Measurements from ENCODE around the gene TM7SF2.
"Not testable (repeated sequence)": the region's sequence is repeated elsewhere in the genome, so short reads cannot be mapped to it uniquely, and the experiment has no call there.

The TM7SF2 gene

DNA sequence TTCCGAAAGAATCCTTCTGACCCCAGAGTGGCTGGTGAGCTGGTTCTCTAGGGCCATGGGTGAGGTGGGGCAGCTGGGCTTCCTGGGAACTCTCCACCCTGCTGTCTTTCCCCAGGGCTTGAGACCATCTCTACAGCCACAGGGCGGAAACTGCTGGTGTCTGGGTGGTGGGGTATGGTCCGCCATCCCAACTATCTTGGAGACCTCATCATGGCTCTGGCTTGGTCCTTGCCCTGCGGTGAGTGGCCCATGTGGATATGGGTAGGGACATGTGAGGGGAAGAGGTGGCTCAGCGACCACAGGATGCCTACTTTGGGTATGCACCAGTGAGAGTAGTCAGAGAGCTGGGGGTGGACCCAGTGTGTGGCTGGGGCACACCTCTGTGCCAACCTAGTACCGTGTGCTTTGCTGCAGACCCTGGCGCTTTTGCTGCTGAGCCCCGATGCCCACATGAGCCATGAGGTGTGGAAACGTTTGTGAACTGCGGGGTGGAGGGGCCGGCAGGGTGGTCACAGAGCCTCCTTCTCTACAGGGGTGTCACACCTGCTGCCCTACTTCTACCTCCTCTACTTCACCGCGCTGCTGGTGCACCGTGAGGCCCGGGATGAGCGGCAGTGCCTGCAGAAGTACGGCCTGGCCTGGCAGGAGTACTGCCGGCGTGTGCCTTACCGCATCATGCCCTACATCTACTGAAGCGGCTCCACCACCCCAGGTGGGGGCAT is 3.9 kb downstream of the TM7SF2 start:
- DNase-seq: no peak

DNA sequence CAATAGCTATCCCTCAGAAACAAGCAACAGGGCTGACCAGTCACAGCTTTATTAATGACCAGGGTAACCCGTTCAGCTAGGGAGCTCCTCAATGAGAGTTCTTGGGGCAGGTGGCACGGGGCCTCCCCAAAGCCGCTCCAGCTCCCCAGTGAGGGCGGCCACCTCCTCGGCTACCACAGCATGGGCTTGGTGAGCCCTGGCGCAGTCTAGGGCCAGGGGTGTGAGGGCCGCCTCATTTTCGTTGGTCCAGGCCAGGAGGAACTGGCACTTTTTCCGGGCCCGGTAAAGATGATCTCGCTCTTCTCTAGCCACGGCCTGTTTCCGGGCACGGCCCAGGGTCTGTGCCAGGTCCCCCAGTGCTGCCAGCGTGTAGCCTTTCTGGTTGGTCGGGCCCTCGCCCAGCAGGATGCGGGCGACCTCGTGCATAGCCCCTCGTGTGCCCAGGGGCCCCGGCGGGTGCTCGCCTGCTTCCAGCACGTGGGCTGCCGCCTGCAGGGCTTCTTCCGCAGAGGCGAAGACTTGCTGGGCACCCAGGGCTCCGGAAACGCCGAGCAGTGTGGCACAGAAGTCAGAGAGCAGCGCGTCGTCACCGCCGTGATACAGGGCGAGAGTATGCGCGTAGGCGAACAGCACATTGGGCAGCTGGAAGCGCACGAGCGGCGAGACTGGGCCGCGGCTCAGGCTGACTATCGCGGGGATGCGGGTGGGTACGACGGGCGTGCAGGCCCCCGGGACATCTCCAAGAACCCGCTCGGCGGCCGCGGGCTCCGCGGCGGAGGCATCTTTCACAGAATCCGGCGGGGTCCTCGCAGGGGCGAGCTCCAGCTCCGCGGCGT is 4.9 kb downstream of the TM7SF2 start:
- no peak for DNase-seq

DNA sequence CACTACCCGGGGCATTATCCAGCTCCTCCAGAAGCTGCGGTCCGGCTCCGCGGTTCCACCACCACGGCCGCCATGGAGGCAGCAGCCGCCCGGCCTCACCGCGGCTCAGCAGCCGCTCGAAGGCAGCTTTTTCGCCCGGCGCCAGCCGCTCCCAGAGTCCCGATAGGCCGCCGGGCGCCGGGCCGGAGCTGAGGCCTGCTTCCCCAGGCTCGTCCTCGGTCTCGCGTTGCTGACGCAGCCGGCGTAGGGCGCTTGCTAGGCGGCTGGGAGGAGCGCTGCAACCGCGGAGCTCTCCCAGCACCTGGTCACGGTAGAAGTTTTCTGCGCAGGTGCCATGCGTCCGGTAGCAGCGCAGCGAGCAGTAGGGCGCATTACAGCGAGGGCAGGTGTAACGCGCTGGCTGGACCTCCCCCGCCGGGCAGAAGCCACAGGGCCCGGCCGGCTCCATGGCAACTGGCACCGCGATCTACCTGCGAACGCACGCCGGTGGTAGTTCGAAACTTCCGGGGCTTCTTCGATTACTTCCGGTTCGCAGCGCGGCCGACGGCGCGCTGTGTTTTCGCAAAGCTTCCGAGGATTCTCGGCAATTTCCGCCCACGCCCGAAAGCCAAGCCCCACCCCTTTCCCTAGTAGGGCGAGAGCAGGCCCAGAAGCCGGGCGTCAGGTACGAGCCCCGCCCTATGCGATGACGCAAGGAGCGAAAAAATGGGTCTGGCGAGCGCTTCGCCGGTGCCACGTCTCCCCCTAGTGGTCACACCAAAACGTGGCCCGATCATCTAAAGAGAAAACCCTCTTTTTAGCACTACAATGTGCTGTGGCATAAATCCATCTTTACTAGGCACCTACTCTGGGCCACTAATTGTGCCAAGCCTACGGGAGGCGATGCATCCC is 5.8 kb downstream of the TM7SF2 start, which contains the start of gene ZNHIT2:
TSS of gene ZNHIT2 (minus strand) at position 496 of the 891 bp plus-strand sequence. CDS start at position 448, 48 bp downstream.
- peak; percentile 83 for DNase-seq

DNA sequence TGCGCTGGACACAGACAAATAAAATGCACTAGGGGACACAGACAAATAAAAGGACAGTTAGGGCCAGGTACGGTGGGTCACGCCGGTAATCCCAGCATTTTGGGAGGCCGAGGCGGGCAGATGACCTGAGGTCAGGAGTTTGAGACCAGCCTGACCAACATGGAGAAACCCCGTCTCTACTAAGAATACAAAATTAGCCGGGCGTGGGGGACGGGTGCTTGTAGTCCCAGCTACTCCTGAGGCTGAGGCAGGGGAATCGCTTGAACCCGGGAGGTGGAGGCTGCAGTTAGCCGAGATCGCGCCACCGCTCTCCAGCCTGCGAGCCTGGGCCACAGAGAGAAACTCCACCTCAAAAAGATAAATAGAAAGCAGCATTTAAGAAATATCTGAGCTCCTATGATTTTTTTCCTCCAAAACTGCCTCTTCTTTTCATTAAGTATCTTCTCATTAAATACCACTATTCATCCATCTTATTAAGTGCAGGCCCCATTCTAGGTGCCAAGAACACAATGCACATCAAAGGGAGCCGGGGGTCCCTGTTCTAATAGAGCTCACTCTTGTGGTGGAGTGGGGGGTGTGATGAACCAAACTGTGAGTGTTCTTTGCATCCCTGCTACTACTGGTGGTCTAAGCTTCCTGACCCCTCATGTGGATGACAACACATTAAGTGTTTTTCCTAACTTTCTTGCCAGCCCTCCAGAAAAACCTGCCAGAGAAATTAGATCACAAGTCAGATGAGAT is 6.6 kb downstream of the TM7SF2 start:
- DNase-seq: no peak

DNA sequence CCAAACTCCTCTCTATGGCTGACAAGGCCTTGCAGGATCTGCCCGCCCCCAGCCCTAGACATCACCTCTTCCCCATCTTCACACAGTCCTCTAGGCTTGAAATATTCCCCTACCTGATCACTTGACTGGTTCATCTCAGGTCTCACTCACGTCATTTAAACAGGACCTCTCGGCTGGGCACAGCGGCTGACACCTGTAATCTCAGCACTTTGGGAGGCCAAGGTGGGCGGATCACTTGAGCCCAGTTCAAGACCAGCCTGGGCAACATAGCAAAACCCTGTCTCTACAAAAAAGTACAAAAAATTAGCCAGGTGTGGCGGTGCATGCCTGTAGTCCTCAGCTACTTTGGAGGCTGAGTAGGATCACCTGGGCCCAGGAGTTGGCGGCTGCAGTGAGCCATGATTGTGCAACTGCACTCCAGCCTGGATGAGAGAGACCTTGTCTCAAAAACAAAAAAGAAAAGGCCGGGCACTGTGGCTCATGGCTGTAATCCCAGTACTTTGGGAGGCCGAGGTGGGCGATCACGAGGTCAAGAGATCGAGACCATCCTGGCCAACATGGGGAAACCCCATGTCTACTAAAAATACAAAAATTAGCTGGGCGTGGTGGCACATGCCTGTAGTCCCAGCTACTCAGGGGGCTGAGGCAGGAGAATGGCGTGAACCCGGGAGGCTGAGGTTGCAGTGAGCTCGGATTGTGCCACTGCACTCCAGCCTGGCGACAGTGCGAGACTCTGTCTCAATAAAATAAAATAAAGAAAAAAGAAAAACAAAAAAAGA is 7.4 kb downstream of the TM7SF2 start:
- DNase-seq: not testable (repeated sequence)

DNA sequence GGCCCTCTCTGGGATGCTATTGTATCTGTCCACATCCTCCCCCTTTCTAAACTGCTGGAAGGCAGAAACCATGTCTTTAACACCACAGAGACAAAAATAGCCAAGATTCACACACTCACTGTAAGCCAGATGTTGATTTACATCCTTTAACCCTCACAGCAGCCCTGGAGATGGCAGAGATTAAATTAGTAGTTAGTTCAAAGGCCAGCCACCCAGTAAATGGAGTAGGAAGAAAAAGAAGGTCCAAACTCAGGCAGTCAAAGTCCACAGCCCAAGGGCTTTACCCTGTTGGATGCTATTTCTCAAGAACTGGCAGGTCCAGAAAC is 8.0 kb downstream of the TM7SF2 start:
- no peak for DNase-seq

DNA sequence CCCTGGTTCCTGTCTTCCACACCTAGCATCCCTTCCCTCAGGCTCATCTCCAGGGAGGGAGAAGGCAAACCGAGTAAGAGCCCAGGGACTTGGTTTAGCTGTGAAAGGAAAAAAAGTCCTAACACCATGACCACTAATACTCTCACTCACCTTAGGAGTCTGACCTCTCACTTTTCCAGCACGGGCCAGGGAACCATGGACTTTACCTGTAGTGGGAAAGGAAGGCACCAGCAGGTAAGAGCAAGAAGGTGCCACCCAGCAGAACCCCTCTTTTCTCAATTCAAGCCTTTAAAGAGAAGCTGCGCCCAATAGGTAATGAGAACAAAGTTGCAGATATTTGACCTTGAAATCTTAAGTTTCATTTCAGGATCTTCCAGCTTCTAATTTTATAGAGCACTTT is 9.2 kb downstream of the TM7SF2 start:
- DNase-seq: no peak

DNA sequence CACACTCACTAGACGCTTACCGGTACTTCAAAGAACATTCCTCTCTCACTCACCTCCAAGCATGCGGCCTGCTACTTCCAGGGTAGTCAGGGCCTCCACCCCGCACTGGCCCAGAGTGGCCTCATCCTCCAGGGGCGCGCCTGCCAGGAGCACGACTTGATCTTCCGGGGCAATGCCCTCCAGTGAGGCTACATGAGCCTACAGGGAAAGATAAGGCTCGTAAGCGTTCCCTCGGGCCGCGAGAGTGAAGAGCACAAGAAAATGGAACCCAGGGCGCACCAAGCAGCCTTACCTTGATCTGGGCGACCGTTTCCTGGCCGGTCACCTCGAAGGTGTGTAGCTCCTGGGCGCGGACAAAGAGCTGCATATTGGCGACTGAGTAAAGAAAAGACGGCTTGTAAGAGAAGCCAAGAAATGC is 9.8 kb downstream of the TM7SF2 start:
- DNase-seq: no peak

DNA sequence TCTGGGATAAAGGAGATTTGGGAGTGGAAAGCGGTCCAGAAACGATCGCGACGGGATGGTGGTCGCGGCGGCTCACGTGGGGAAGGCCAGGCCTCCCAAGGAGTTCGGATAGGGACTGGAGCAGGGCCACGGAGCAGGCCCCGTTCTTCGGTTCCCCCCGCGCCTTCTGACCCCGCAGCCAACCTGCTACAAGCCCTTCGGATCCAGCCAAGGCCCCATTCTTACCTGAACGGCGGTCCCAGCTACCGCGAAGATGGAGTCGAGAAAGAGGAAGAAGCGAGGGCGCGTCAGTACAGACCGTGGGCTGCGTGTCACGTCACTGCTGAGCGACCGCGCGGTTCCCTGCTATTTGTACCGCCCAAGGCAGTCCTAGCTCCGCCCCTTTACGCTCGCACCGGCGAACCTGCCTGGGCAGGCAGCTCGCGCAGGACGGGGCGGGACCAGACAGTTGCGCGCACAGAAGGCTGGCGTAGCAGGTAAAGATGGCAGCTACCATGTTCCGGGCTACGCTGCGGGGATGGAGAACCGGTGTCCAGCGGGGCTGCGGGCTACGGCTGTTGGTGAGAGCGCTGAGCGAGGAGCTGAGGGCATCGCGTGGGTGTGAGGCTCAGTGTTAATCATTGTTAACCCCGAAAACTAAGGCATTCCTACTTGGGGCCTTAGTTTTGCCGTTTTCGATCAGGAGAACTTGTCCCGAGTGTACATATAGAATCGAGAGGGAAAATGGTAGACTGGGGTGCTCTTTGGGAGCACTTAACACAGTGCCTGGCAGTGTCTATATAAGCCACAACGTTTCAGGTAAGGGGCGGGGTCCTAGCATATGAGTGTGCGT is 10.4 kb downstream of the TM7SF2 start, which contains the start of the genes FAU and MRPL49:
TSS of gene FAU (minus strand) at position 270 of the 832 bp plus-strand sequence. CDS start 321 bp downstream, outside the sequence.
TSS of gene MRPL49 (plus strand) at position 457 of the 832 bp plus-strand sequence. CDS start at position 483, 26 bp downstream.
- peak; percentile 93 for DNase-seq

DNA sequence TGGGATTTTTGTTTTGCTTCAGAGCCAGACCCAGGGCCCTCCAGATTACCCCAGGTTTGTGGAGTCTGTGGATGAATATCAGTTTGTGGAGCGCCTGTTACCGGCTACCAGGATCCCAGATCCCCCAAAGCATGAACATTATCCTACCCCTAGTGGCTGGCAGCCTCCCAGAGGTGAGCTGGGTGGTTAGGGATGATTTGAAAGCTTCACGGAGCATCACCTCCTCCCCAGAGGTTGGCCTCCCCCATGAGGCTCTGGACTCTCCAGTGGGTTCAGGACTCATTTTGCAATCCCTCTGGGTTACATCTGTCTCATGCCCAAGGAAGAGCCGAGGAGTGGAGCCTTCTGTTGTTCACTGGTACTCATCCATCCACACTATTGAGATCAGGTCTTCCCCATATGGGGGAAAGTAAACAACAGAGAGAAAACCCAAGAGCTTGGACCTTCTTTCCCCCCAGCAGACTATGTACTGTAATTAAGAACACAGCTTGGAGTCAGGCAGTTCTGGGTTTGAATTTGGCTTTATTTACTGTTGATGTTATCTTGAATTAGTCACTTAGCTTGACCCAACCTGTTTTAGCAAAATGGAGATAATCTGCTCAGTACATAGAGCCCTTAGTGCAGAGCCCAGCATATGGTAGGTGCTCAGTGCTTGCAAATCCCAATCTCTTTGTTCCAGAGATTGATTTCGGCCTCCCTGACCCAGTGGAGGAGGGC is 13.0 kb downstream of the TM7SF2 start:
- no peak for DNase-seq

DNA sequence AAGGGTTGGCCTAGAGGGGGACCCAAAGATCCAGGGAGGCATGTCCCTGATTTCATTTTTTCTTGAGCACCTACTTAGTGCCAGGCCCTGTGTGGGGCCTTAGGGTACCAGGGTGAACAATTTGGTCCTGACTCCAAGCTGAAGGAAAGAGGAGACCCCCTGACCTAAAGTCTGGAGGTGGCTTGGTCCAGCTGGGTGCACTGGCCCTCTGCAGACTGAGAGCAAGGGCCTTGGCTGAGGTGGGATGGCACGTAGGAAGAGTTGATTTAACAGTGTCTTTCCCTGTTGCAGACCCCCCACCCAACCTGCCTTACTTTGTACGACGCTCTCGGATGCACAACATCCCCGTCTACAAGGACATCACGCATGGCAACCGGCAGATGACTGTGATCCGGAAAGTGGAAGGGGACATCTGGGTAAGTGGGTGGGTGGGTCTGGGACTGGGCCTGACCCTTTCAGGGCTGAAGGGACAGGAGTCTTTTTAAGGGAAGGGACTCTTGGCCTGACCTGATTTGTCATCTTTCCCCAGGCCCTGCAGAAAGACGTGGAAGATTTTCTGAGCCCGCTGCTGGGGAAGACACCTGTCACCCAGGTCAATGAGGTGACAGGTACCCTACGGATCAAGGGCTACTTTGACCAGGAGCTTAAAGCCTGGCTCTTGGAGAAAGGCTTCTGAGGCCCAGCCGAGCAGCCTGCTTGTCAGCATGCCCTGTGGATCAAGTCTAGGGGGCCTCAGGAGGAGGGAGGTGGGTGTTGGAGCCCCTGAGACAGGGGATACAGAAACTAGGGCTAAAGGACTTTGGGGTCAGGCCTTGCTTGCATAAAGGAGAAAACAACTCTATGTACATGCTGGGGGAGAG is 13.8 kb downstream of the TM7SF2 start:
- no peak for DNase-seq

DNA sequence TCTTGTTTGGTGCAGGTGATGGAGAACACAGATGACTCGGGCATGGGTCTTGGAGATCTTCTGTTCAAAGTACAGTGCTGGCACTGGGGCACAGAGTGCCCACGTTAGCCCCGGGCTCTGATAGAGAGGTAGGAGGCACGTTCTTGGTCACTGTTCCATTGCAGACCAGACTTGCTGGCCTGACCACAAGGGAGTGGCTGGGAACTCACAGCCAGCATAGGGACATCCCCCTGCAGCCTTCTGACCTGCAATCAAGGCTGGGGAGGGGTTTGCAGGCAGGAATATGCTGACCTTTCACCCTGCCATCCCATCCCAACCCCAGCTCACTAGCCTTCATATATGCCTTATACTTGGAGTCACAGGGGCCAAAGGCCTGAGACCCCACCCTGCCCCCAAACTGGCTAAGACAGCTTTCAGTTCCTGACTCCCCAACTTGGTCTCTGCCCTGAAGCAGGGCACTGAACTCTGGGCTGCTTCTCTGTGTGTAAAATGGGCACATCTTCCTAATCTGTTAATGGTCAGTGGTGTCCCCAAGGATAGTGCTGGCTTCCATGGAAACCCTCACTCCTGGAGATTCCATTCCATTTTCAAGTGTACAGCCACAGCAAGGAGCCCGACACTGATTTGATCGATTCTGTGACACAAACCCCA is 15.1 kb downstream of the TM7SF2 start:
- DNase-seq: no peak

DNA sequence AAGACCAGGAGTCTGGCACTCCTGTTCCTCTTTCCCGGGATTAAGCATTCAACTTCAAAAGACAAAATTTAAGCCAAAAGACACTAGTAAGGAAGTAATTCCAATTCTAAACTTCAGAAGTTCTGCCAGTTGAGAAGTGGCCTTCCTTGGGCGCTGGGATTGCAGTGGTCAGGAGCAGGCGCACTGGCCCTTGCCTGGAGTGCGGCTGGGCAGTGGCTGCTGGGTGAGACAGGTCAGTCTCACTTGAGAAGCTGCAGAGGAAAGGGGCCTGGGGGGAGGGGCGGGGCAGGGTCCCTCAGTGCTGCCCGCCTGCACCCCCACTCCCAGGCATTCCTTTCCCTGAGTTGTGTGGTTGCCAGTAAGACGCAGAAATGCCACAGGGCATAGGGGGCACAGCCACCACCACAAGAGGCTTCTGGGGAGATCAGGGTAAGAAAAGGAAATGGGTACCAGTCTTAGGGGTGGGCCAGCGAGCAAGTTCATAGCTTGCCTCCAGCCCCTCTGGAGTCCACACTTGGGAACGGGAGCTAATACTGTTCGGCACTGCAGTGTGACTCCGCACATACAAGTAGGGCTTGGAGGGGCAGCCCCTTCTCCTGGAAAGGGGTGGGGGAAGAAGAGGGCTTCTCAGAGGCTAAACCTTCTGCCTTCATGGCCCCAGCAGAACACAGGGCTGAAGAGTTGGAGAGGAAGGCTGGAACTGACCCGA is 16.0 kb downstream of the TM7SF2 start:
- no peak for DNase-seq

DNA sequence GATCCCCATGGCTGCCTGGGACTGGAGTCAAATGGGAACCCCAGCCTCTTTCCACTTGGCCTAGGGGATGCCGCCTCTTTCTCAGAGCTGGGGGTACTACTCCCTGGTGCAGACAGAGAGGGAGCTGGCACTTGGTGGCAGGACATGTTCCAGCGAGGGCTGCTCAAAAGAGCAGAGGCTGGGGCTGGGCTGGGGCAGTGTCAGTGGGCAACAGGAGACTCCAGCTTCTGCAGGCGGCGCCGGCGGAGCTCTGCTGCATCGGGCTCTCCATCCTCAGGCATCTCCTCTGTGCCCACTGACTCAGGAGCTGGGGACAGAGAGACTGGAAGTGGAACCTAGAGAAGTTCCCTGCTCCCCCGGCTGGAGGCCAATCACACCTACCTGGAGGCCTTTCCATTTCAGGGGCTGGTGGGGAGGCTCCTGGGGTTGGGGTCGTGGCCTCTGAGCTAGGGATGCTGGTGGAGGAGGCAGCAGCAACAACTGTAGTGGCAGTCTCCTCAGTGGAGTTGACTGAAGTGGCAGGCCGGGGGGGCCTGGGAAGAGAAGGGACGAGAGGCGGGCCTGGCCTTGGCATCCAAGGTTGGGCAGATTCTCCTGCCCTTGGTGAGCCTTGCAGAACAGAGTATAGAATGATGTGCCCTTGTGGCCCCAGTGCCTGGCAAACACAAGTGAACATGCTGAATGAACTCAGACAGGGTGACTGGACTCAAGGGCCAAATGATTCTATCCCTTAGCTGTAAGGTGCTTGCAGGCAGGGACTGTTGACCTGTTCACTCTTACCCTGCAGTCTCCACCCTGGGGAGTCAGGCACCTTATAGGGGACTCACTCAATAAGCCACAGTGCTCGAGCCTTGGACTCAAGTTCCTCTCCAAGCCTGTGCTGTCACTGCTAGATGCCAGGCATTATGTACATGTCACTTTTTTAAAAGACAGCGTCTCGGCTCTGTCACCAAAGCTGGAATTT is 16.8 kb downstream of the TM7SF2 start:
- no peak for DNase-seq

DNA sequence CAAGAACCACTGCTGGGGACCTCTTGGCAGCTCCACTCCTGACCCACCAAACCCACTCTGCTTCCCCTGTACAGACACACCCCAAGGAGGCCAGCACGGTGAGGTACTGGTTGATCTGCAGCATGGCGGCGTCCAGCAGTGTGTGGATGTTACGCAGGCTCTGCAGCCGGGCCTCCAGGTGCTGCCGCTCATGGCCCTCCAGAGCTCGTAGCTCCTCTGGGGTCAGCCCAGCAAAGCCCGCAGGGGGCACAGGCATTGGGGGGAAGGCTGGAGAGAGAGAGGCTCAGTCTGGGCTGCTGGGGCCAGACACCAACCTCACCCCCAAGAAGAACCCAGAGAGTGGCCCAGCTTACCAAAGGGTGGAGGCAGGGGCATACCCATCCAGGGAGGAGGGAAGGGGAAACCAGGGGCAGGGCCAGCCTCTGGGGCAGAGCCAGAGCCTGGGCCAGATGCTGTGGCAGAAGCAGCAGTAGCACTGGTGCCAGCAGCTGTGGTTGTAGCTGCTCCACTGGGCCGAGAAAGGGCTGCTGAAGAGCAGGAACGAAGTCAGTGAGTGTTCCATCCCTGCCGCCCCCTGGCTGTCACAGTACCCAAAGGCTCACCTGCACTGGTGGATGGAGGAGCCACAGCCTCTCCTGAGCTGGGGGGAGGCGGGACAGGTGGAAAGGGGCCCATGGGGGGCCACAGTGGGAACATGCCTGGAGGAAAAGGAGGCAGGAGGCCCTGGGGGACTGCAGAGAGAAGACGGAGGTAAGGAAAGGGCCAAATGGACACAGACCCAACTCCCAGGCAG is 18.2 kb downstream of the TM7SF2 start:
- no peak for DNase-seq

Data from DMS 273 treated with DMSO at 0.1 percent for 48 hours (cell line).